ENCODE data around the gene ENAH.

- TF ChIP-seq, protein P1, sequence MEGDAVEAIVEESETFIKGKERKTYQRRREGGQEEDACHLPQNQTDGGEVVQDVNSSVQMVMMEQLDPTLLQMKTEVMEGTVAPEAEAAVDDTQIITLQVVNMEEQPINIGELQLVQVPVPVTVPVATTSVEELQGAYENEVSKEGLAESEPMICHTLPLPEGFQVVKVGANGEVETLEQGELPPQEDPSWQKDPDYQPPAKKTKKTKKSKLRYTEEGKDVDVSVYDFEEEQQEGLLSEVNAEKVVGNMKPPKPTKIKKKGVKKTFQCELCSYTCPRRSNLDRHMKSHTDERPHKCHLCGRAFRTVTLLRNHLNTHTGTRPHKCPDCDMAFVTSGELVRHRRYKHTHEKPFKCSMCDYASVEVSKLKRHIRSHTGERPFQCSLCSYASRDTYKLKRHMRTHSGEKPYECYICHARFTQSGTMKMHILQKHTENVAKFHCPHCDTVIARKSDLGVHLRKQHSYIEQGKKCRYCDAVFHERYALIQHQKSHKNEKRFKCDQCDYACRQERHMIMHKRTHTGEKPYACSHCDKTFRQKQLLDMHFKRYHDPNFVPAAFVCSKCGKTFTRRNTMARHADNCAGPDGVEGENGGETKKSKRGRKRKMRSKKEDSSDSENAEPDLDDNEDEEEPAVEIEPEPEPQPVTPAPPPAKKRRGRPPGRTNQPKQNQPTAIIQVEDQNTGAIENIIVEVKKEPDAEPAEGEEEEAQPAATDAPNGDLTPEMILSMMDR (IDR thresholded peaks at IDR 0.05): no peak
- no peak for TF ChIP-seq POLR2A (IDR thresholded peaks at IDR 0.05)
Measured at GRCh38 chr1:225587310-225587709, 65.6 kb downstream of the ENAH start.
